Upper lobe of right lung (tissue), 1 donor: ENCODE measurements around the gene PPFIA3. TPM values are rescaled to one million over a fixed set of nuclear protein-coding genes. Genes with fewer than 3 reads are reported as not detected.
"Not testable (repeated sequence)": the region's sequence is repeated elsewhere in the genome, so short reads cannot be mapped to it uniquely, and the experiment has no call there.

ENCODE experiments used
- ATAC-seq: fragments of 200-7000 bp; cut with Tn5 transposase; one replicate; pipeline ENCODE4 v1.9.1; 2020; ENCODE audit warnings: mild to moderate bottlenecking, moderate library complexity
- DNase-seq: peaks from one replicate; pipeline ENCODE4 v3.0.0-alpha.2; 2020
- H3K27ac ChIP-seq: fragments of 200-600 bp; one replicate; pipeline ENCODE4 v1.8.0; 2022
- H3K27me3 ChIP-seq: fragments of 200-600 bp; one replicate; pipeline ENCODE4 v1.8.0; 2022; ENCODE audit warnings: mild to moderate bottlenecking
- H3K36me3 ChIP-seq: fragments of 200-600 bp; one replicate; pipeline ENCODE4 v1.8.0; 2022
- H3K4me1 ChIP-seq: fragments of 200-600 bp; one replicate; pipeline ENCODE4 v1.8.0; 2022
- H3K4me3 ChIP-seq: fragments of 200-600 bp; one replicate; pipeline ENCODE4 v1.8.0; 2022; ENCODE audit warnings: mild to moderate bottlenecking
- H3K9me3 ChIP-seq: fragments of 200-600 bp; one replicate; pipeline ENCODE4 v1.8.0; 2022
- intact Hi-C: fragments of 100-400 bp; cut with DNase I; formaldehyde crosslinking; loops from one replicate; pipeline ENCODE4 v1.11.0; 2022
- long read RNA-seq: library from polyadenylated mRNA; unstranded; transcript quantifications from one replicate; pipeline ENCODE4 v2.0.0, GENCODE V29; 2021
- total RNA-seq: library from RNA; stranded (reverse); fragmentation: NEBNext Ultra II Directional; extraction: Animal tissue kit (Norgen Biotek cat#: 25700); gene quantifications from one replicate; pipeline ENCODE4 v1.2.1, GENCODE V29; 2021
- TF ChIP-seq, protein P1 (sequence below): fragments of 200-600 bp; IDR thresholded peaks from one replicate; pipeline ENCODE4 v1.8.0; 2022; ENCODE audit warnings: antibody characterized with exemption
- donor health status: DM: no; HTN: yes; CAD: no; lungs with severe emphysema.

Gene PPFIA3
- 10.7 TPM for total RNA-seq
- long read RNA-seq, partial matches to known transcripts, result 2 of 5 reads
- long read RNA-seq, other reads (novel, unspliced or antisense), result 2 of 5 reads

DNA sequence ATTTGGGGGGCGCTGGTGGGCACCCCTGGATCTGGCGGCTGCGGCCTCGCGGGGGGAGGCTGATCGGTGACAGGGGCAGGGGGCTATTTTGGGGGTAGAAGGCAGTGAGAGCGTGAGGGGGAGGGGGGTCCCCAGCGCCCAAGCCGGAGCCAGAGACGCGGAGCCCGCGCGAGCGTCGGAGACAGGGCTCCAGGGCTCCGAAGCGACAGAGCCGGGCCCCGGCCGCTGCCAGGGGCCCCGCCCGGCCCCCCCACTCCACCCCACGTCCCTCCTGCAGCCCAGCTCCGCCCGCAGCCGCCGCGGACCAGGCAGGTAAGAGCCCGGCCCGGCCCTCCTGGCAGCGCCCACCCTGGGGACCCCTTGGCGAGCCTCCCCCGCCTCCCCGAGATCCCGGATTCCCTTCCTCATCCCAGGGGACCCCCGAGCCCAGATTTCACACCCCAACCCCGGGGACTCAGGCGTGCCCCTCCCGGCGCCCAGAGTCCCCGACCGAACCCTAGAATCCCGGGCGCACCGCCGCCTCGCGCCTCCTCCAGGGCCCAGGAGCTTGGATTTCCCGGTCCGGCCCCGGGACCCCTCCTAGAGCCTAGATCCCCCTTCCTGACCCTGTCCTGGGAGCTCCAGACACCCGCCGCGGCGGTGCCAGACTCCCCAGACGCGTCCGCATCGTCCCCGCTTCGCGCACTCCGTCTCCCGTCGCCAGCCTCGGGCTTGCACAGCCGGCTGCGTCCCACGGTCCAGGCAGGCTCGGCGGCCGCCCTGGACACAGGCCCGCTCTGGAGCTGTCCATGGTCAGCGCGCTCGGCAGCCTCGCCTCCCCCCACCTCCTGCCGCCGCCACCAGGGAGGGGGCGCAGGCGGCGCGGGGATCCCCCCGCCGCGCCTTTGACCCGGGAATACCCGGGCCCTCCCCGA lies at the start of gene PPFIA3:
Gene PPFIA3 (plus strand): TSS at position 134 of the 914 bp plus-strand sequence. CDS start 8,330 bp downstream, outside the sequence.
- H3K36me3 ChIP-seq, result no peaks in the 10 kb centered on the region
- TF ChIP-seq, protein P1, sequence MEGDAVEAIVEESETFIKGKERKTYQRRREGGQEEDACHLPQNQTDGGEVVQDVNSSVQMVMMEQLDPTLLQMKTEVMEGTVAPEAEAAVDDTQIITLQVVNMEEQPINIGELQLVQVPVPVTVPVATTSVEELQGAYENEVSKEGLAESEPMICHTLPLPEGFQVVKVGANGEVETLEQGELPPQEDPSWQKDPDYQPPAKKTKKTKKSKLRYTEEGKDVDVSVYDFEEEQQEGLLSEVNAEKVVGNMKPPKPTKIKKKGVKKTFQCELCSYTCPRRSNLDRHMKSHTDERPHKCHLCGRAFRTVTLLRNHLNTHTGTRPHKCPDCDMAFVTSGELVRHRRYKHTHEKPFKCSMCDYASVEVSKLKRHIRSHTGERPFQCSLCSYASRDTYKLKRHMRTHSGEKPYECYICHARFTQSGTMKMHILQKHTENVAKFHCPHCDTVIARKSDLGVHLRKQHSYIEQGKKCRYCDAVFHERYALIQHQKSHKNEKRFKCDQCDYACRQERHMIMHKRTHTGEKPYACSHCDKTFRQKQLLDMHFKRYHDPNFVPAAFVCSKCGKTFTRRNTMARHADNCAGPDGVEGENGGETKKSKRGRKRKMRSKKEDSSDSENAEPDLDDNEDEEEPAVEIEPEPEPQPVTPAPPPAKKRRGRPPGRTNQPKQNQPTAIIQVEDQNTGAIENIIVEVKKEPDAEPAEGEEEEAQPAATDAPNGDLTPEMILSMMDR, result no peak
- peak; percentile 85 for DNase-seq
- H3K27me3 ChIP-seq, result no peaks in the 10 kb centered on the region
- peak; percentile 59 for ATAC-seq
- peak within 1 kb of the TSS; percentile 71 for H3K4me3 ChIP-seq
- H3K9me3 ChIP-seq, result no peaks in the 10 kb centered on the region
- H3K4me1 ChIP-seq, result peaks cover 21% of the 10 kb centered on the region
- H3K27ac ChIP-seq, result peak within 1 kb of the TSS; percentile 97
- intact Hi-C loops, result no loop called here

DNA sequence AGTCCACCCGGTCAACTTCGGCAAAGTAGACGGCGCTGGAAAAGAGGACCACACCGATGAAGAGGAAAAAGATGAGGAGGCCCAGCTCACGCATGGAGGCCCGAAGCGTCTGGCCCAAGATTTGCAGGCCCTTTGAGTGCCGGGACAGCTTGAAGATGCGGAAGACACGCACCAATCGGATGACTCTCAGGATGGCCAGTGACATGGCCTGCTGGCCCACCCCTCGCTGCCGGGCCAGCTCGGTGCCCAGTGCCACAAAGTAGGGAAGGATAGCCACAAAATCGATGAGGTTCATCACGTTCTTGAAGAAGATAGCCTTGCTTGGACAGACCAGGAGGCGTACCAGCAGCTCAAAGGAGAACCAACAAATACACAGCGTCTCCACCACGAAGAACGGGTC lies 48.9 kb upstream of the PPFIA3 start:
- no peaks in the 10 kb centered on the region for H3K9me3 ChIP-seq
- intact Hi-C loops, result no loop called here
- H3K4me3 ChIP-seq, result no peak overlapping the region
- no peak for ATAC-seq
- no peaks in the 10 kb centered on the region for H3K36me3 ChIP-seq
- no peaks in the 10 kb centered on the region for H3K4me1 ChIP-seq
- TF ChIP-seq, protein P1, result no peak
- peaks cover 73% of the 10 kb centered on the region for H3K27me3 ChIP-seq
- no peak overlapping the region for H3K27ac ChIP-seq
- DNase-seq, result no peak

DNA sequence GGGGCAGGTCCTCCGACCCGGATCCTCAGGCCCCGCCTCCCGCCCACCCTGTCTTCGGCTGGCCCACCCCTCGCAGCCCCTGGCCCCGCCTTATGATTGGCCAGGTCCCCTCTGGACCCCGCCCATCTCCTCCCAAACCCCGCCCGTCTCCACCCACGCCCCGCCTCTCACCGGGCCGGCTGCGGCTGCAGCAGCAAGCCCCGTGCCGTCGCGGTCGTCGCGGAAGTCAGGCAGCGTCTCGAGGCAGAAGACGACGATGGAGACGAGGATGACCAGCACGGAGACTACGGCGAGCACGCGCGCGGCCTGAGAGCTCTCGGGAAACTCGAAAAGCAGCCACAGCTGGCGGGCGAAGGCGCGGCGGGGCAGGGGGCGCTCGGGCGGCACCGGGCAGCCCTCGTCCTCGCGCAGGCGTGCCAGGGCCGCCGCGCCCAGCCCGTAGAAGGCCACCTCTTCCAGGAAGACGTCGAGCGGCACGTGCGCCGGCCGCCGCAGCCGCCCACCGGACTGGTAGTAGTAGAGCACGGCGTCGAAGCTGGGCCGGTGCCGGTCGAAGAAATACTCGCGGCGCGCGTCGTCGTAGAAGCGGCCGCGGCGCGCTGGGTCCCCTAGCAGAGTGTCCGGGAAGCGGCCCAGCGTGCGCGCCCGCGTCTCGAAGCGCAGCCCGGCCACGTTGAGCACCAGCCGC lies 47.3 kb upstream of the PPFIA3 start:
- intact Hi-C loops, result no loop called here
- H3K4me1 ChIP-seq, result no peaks in the 10 kb centered on the region
- TF ChIP-seq, protein P1, result no peak

DNA sequence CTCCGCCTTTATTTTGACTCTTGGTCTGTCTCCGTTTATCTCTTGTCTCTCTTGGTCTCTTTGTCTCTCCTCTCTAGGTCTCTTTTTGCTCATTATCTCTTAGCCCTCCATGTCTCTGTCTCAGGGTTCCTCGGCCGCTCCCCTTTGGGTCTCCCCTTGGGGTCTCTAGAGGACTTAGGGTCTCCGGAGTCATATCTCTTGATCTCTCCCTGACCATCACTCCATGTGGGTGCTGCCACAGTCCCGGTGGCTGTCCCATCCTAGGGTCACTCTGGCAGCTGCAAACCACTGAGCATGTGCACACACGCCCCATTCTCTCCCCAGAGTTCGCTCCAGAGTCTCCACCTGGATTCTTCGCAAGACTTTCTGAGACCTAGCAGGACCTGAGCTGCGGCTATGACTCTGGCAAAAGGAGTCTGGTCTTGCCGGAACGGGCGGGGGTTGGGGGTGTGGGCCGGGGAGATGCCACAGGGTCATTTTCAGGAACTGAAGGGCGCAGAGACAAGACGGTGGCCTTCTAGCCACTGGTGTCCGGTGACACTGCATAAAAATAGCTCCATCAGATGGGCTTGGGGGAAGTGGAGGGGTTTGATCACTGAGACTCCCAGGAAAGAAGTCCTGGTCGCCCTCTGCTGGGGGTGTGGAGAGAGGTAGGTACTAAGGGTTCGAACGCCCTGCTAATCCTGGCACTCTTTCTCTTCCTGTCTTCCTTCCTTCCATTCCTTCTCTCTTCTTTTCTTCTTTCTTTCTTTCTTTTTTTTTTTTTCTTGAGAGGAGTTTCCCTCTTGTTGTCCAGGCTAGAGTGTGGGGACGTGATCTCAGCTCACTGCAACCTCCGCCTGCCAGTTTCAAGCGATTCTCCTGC lies 45.6 kb upstream of the PPFIA3 start:
- TF ChIP-seq, protein P1, result no peak
- Histone ChIP-seq H3K4me3 (no peak overlapping the region), H3K27ac (no peak overlapping the region), H3K9me3 (no peaks in the 10 kb centered on the region), H3K27me3 (peaks cover 51% of the 10 kb centered on the region), H3K4me1 (no peaks in the 10 kb centered on the region), H3K36me3 (no peaks in the 10 kb centered on the region)
- DNase-seq (no peak), ATAC-seq (no peak)
- intact Hi-C loops, result no loop called here

More for the DNA sequence above, 47.3 kb upstream of the PPFIA3 start:
- Histone ChIP-seq H3K4me3 (no peak overlapping the region), H3K27ac (no peak overlapping the region), H3K9me3 (no peaks in the 10 kb centered on the region), H3K36me3 (no peaks in the 10 kb centered on the region), H3K27me3 (peaks cover 64% of the 10 kb centered on the region)
- DNase-seq (peak; percentile 71), ATAC-seq (peak; percentile 44)

DNA sequence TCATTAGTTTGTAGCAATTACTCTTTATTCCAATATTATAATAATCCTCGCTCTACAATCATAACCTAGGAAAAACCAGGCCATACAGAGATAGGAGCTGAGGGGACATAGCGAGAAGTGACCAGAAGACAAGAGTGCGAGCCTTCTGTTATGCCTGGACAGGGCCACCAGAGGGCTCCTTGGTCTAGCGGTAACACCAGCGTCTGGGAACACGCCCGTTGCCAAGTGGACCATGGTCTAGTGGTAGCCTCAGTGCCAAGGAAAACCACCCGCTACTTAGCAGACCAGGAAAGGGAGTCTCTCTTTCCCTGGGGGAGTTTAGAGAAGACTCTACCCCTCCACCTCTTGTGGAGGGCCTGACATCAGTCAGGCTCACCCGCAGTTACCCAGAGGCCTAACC lies 44.5 kb upstream of the PPFIA3 start:
- H3K4me1 ChIP-seq, H3K36me3 ChIP-seq, H3K27ac ChIP-seq, H3K9me3 ChIP-seq, H3K4me3 ChIP-seq, ATAC-seq, intact Hi-C loops: not testable (repeated sequence)
- H3K27me3 ChIP-seq, result peaks cover 43% of the 10 kb centered on the region
- TF ChIP-seq, protein P1, result peak; percentile 67
- peak; percentile 85 for DNase-seq
